ACC112 (cell line): Measurements from ENCODE around the gene SMIM21.

Source experiments
- H2AFZ ChIP-seq: fragments of 200-600 bp; sonication (generic); one replicate; pipeline ENCODE4 v1.6.0; 2017; ENCODE audit warnings: antibody characterized with exemption, low read length; ENCODE audit not compliant: unreplicated experiment
- H3K27ac ChIP-seq: fragments of 200-600 bp; sonication (generic); 2 replicates; pipeline ENCODE4 v1.5.1; 2014; ENCODE audit warnings: low read depth, mild to moderate bottlenecking, antibody characterized with exemption, low read length, moderate library complexity
- H3K27me3 ChIP-seq: fragments of 200-600 bp; sonication (generic); 2 replicates; pipeline ENCODE4 v1.6.1; 2014; ENCODE audit warnings: mild to moderate bottlenecking, antibody characterized with exemption, low read length, moderate library complexity, mixed read lengths; ENCODE audit not compliant: insufficient read depth
- H3K36me3 ChIP-seq: fragments of 200-600 bp; sonication (generic); 2 replicates; pipeline ENCODE4 v1.6.1; 2016; ENCODE audit warnings: mild to moderate bottlenecking, antibody characterized with exemption, low read length, moderate library complexity, mixed read lengths; ENCODE audit not compliant: insufficient read depth
- H3K4me1 ChIP-seq: fragments of 200-600 bp; sonication (generic); one replicate; pipeline ENCODE4 v1.6.1; 2016; ENCODE audit warnings: low read length, mixed read lengths; ENCODE audit not compliant: insufficient read depth, unreplicated experiment, control insufficient read depth
- H3K4me3 ChIP-seq: fragments of 200-600 bp; sonication (generic); 2 replicates; pipeline ENCODE4 v1.5.1; 2014; ENCODE audit warnings: mild to moderate bottlenecking, low read depth, low read length
- H3K79me2 ChIP-seq: fragments of 200-600 bp; sonication (generic); one replicate; pipeline ENCODE4 v1.6.0; 2016; ENCODE audit warnings: low read length; ENCODE audit not compliant: control insufficient read depth, unreplicated experiment, insufficient read depth

SMIM21 gene

DNA sequence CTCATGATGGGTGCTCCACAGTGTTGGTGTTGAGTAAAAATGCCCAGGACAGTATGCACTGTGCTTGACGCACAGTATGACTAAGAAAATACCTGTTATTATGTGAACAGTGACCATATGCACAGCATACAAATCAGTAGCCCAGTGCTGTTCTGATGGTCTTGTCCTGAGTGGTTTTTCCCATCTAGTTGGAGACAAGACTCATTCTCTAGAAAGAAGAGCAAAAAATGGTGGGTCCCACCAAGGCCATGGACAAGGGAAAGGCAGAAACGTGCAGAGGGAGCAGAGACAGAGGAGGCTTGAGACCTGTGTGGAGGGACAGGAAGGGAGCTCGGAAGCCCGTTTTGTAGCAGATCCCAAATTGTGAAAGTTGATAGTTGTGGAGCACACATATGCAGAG lies 987 bp upstream of the SMIM21 start:
- Histone ChIP-seq H3K36me3 (no peaks in the 10 kb centered on the region), H3K27me3 (peaks cover 9% of the 10 kb centered on the region; the same call in 1 of the 2 replicates), H2AFZ (no peak overlapping the region), H3K27ac (no peak overlapping the region), H3K4me1 (no peaks in the 10 kb centered on the region), H3K79me2 (no peaks in the 10 kb centered on the region), H3K4me3 (no peak overlapping the region)

GRCh38 chr18:75422341-75422910 lies 5.1 kb downstream of the SMIM21 start:
- Histone ChIP-seq H3K36me3 (no peaks in the 10 kb centered on the region), H3K4me3 (no peak overlapping the region), H3K4me1 (no peaks in the 10 kb centered on the region), H3K27ac (no peak overlapping the region), H2AFZ (no peak overlapping the region), H3K27me3 (no peaks in the 10 kb centered on the region), H3K79me2 (no peaks in the 10 kb centered on the region)

- H3K27ac ChIP-seq: no peak overlapping the region
- no peaks in the 10 kb centered on the region for H3K36me3 ChIP-seq
- no peaks in the 10 kb centered on the region for H3K4me1 ChIP-seq
- H3K27me3 ChIP-seq: no peaks in the 10 kb centered on the region
- H3K4me3 ChIP-seq: no peak overlapping the region
- no peaks in the 10 kb centered on the region for H3K79me2 ChIP-seq
- no peak overlapping the region for H2AFZ ChIP-seq
Observed at GRCh38 chr18:75421656-75422055, 5.8 kb downstream of the SMIM21 start.

DNA sequence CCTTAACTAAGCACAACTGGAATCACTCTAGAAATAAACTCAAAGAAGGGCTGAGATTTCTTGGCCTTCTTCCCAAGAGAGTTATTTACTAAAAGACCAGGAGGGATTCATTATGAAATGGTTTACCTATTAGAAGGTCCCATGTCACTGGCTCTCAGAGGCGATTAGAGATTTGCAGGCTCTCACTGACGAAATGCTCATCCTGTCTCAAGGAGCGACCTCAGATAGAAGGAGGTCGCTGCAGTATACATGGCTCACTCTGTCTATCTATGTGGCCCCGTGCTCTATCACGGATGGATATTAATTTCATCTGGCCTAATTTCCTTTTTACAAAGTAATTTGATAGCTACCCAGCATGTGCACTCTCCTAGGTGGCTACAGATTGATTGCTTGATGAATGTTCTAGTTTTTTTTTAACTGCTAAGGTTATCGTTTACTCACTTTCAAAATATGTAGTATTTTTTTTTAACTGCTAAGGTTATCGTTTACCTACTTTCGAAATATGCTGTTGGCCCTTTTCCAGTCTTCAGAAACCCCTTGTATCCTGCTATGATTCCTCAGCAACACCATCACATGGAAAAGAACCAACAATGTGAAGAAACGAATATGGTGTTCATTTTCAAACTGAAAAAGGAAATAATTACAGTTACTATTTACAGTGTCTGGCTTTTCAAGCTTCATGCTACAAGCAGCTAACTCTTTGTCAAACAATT lies 9.1 kb downstream of the SMIM21 start:
- H3K4me3 ChIP-seq: no peak overlapping the region
- no peaks in the 10 kb centered on the region for H3K4me1 ChIP-seq
- H3K79me2 ChIP-seq: no peaks in the 10 kb centered on the region
- H2AFZ ChIP-seq: no peak overlapping the region
- no peaks in the 10 kb centered on the region for H3K27me3 ChIP-seq
- H3K36me3 ChIP-seq: no peaks in the 10 kb centered on the region
- no peak overlapping the region for H3K27ac ChIP-seq

DNA sequence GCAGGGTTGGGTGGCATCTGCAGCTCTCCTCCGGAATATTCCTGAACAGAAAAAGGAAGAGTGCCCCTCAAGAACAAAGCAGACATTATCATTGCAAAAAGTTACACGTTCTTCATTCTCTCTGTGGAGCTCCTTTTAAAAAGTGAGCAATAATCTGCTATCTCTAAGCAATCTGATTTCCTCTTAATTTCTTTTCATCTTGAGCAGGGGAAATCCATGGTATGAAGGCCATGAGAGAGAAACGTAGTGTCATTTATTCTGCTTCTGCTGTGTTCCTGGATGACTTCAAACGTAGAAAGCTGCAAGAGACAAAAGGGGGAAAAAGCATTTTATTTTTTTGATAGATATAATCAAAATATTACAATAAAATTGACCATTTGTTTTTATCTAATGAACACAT lies 16.9 kb downstream of the SMIM21 start:
- Histone ChIP-seq H3K4me3 (no peak overlapping the region), H3K36me3 (no peaks in the 10 kb centered on the region), H3K4me1 (peaks cover 27% of the 10 kb centered on the region), H3K27ac (no peak overlapping the region), H3K79me2 (no peaks in the 10 kb centered on the region), H3K27me3 (no peaks in the 10 kb centered on the region), H2AFZ (no peak overlapping the region)

- Histone ChIP-seq H3K27ac (peak overlapping the region; percentile 94; the same call in 1 of the 2 replicates), H3K4me3 (no peak overlapping the region), H3K27me3 (no peaks in the 10 kb centered on the region), H3K4me1 (peaks cover 27% of the 10 kb centered on the region), H3K36me3 (no peaks in the 10 kb centered on the region), H2AFZ (no peak overlapping the region), H3K79me2 (no peaks in the 10 kb centered on the region)
Observed at GRCh38 chr18:75409806-75410205, 17.7 kb downstream of the SMIM21 start.

DNA sequence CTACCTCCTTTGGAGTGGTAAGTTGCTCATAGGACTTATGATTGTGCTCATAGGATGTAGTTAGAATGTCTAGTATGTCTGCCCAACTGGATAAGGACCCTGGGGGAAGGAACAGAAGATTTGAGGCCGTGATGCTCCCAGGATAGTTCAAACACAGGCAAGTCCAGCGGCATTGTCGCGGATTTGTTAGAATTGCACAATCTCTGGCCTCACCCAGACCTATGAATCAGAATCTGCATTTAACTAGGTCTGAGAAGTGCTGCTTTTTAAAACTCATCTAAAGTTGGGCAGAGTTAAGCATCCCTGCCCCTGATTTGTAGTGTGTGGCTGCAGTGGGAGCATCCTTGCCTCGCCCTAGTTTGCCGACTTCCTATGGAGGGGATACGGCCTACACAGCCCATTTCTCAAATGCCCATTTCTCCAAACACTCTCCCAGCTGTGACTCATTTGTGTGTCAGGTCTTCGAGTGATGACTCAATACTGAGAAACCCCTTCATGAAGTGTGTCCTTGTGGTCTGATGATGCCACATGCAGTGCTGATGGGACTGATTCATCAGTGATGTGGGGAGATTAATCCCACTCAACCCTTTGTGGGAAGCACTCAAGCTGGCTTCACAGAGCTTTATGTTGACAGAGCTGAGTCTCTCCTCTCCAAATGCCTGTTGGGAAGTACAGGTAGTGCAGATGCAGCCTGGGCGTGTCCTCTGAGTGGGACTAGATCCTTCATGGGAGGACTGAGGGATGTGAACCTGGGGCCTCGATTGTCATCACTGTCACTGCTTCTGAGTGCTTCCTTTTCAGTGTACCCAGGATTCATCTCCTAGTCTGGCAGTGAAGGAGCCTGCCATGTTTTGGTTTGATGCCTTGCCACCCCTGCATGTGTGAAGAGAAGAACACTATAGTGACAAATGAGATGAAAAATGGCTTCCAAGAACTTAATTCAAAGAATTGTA lies 18.7 kb downstream of the SMIM21 start:
- H2AFZ ChIP-seq: peak overlapping the region; percentile 44
- H3K4me3 ChIP-seq: no peak overlapping the region
- H3K36me3 ChIP-seq: no peaks in the 10 kb centered on the region
- H3K79me2 ChIP-seq: no peaks in the 10 kb centered on the region
- peaks cover 27% of the 10 kb centered on the region for H3K4me1 ChIP-seq
- H3K27me3 ChIP-seq: no peaks in the 10 kb centered on the region
- H3K27ac ChIP-seq: peak overlapping the region; percentile 94

GRCh38 chr18:75407468-75408437 lies 19.8 kb downstream of the SMIM21 start:
- no peaks in the 10 kb centered on the region for H3K79me2 ChIP-seq
- H2AFZ ChIP-seq: peak overlapping the region; percentile 94
- peak overlapping the region; percentile 94 for H3K27ac ChIP-seq
- peaks cover 27% of the 10 kb centered on the region for H3K4me1 ChIP-seq
- H3K4me3 ChIP-seq: no peak overlapping the region
- H3K36me3 ChIP-seq: no peaks in the 10 kb centered on the region
- H3K27me3 ChIP-seq: no peaks in the 10 kb centered on the region

GRCh38 chr18:75406491-75407445 lies 20.7 kb downstream of the SMIM21 start:
- Histone ChIP-seq H3K27me3 (peaks cover 4% of the 10 kb centered on the region; the same call in 1 of the 2 replicates), H3K27ac (peak overlapping the region; percentile 94; the same call in 1 of the 2 replicates), H3K79me2 (no peaks in the 10 kb centered on the region), H3K4me1 (peaks cover 27% of the 10 kb centered on the region), H3K36me3 (no peaks in the 10 kb centered on the region), H2AFZ (peak overlapping the region; percentile 94), H3K4me3 (no peak overlapping the region)
